Keratinocyte (primary cell): ENCODE results near the gene DNM2. TPM values are rescaled to one million over a fixed set of nuclear protein-coding genes. Genes with fewer than 3 reads are reported as not detected.

Source experiments
- DNase-seq: peaks from one replicate; pipeline ENCODE4 v3.0.0-alpha.2; 2011; ENCODE audit warnings: low read depth, missing footprints, low spot score
- FAIRE-seq: peaks from 2 replicates; lab custom pipeline; 2011; peaks lifted over from hg19 to GRCh38; lab: Jason Lieb, UNC
- H2AFZ ChIP-seq: 2 replicates; pipeline ENCODE4 v1.6.0; 2012; ENCODE audit warnings: low read length, control low read depth, inconsistent platforms; ENCODE audit not compliant: control insufficient read depth
- H3K27ac ChIP-seq: 2 replicates; pipeline ENCODE4 v1.5.1; 2011; ENCODE audit warnings: low read length; ENCODE audit not compliant: control insufficient read depth, insufficient read depth
- H3K27me3 ChIP-seq: 3 replicates; pipeline ENCODE4 v1.6.0; 2011; ENCODE audit warnings: low read length; ENCODE audit not compliant: control insufficient read depth, insufficient read depth; ENCODE audit errors: extremely low read depth
- H3K36me3 ChIP-seq, 2 experiments: 2 replicates in 1 of 2; 3 replicates in 1 of 2; pipeline ENCODE4 v1.5.1; 2011; ENCODE audit warnings: low read length in 2 of 2, mild to moderate bottlenecking in 1 of 2; ENCODE audit not compliant: control insufficient read depth in 2 of 2, insufficient read depth in 2 of 2; ENCODE audit errors: extremely low read depth in 1 of 2
- H3K4me1 ChIP-seq: 3 replicates; pipeline ENCODE4 v1.5.1; 2011; ENCODE audit warnings: low read length; ENCODE audit not compliant: control insufficient read depth, insufficient read depth; ENCODE audit errors: extremely low read depth
- H3K4me2 ChIP-seq: 3 replicates; pipeline ENCODE4 v1.6.0; 2011; ENCODE audit warnings: low read depth, low read length; ENCODE audit not compliant: control insufficient read depth, insufficient read depth; ENCODE audit errors: extremely low read depth
- H3K4me3 ChIP-seq, 3 experiments: fragments of 200-600 bp in 1 of 3; sonication (generic) in 1 of 3; 2 replicates in 2 of 3; 3 replicates in 1 of 3; pipeline ENCODE4 v1.5.1; 2011 to 2016; ENCODE audit warnings: low read length in 3 of 3, mild to moderate bottlenecking in 3 of 3, control low read depth in 2 of 3, inconsistent platforms in 1 of 3, low read depth in 1 of 3, mixed read lengths in 1 of 3, mixed run types in 1 of 3, moderate library complexity in 1 of 3; ENCODE audit not compliant: control insufficient read depth in 2 of 3, insufficient read depth in 2 of 3; ENCODE audit errors: extremely low read depth in 1 of 3
- H3K79me2 ChIP-seq: 2 replicates; pipeline ENCODE4 v1.6.0; 2012; ENCODE audit warnings: low read length; ENCODE audit not compliant: control insufficient read depth, insufficient read depth
- H3K9ac ChIP-seq: 3 replicates; pipeline ENCODE4 v1.6.0; 2011; ENCODE audit warnings: low read length; ENCODE audit not compliant: control insufficient read depth, insufficient read depth; ENCODE audit errors: extremely low read depth
- H3K9me1 ChIP-seq: 3 replicates; pipeline ENCODE4 v1.6.0; 2011; ENCODE audit warnings: low read length; ENCODE audit not compliant: control insufficient read depth, insufficient read depth; ENCODE audit errors: extremely low read depth
- H3K9me3 ChIP-seq: 2 replicates; pipeline ENCODE4 v1.5.1; 2012; ENCODE audit warnings: low read depth, low read length; ENCODE audit not compliant: control insufficient read depth
- H4K20me1 ChIP-seq: 3 replicates; pipeline ENCODE4 v1.6.0; 2011; ENCODE audit warnings: low read length; ENCODE audit not compliant: control insufficient read depth, insufficient read depth; ENCODE audit errors: extremely low read depth
- EZH2 ChIP-seq: IDR thresholded peaks from one replicate; pipeline ENCODE4 v1.6.1; 2012; ENCODE audit warnings: inconsistent platforms, mild to moderate bottlenecking, low read length, moderate library complexity
- dilution Hi-C: fragments of 300-500 bp; cut with MboI; formaldehyde crosslinking; loops from one replicate; pipeline ENCODE4 v1.7.0; 2020; ENCODE audit warnings: low sequenced_read_pairs; ENCODE audit not compliant: extremely low pct_ligation_motif_present
- polyA plus RNA-seq, 5 experiments: library from polyadenylated mRNA; depleted of rRNA in 3 of 5; stranded (reverse) in 3 of 5; stranded (forward) in 1 of 5; unstranded in 1 of 5; fragments of >200 nt; gene quantifications; 1 replicate in 1 of 5; 2 replicates in 3 of 5; 3 replicates in 1 of 5; pipeline versions ENCODE4 v1.2.1 to v1.2.3, GENCODE V29; 2011 to 2012; ENCODE audit warnings: missing spikeins in 2 of 5, low read depth in 1 of 5, low replicate concordance in 1 of 5
- TF ChIP-seq, protein P1 (sequence below), 3 experiments: IDR thresholded peaks in 1 of 3; conservative IDR thresholded peaks in 1 of 3; optimal IDR thresholded peaks in 1 of 3; 2 replicates in 2 of 3; 3 replicates in 1 of 3; pipeline versions ENCODE3 to v1.5.1; 2011; ENCODE audit warnings: low read length in 3 of 3, mild to moderate bottlenecking in 3 of 3, moderate library complexity in 2 of 3, control low read depth in 1 of 3, inconsistent platforms in 1 of 3; ENCODE audit not compliant: insufficient read depth in 2 of 3; ENCODE audit errors: extremely low read depth in 1 of 3

DNM2 gene
- polyA plus RNA-seq, 1 donor (not counting 4 experiments of a cell fraction or from before 2014, with no cell fraction given): 60.1 TPM

GRCh38 chr19:10682397-10683063 lies 35.3 kb upstream of the DNM2 start:
- Histone ChIP-seq H3K9me3 (no peaks in the 10 kb centered on the region), H3K4me1 (peaks cover 3% of the 10 kb centered on the region), H3K4me2 (no peak overlapping the region), H3K27ac (no peak overlapping the region), H2AFZ (no peak overlapping the region), H3K9ac (no peak overlapping the region), H4K20me1 (peaks cover 10% of the 10 kb centered on the region), H3K27me3 (no peaks in the 10 kb centered on the region), H3K36me3 (peaks cover 64 to 73% of the 10 kb centered on the region in 2 experiments), H3K9me1 (no peaks in the 10 kb centered on the region), H3K79me2 (peaks cover 50% of the 10 kb centered on the region), H3K4me3 (no peak overlapping the region)
- dilution Hi-C loops: no loop called here
- TF ChIP-seq, protein P1, sequence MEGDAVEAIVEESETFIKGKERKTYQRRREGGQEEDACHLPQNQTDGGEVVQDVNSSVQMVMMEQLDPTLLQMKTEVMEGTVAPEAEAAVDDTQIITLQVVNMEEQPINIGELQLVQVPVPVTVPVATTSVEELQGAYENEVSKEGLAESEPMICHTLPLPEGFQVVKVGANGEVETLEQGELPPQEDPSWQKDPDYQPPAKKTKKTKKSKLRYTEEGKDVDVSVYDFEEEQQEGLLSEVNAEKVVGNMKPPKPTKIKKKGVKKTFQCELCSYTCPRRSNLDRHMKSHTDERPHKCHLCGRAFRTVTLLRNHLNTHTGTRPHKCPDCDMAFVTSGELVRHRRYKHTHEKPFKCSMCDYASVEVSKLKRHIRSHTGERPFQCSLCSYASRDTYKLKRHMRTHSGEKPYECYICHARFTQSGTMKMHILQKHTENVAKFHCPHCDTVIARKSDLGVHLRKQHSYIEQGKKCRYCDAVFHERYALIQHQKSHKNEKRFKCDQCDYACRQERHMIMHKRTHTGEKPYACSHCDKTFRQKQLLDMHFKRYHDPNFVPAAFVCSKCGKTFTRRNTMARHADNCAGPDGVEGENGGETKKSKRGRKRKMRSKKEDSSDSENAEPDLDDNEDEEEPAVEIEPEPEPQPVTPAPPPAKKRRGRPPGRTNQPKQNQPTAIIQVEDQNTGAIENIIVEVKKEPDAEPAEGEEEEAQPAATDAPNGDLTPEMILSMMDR (optimal IDR thresholded peaks at IDR 0.05 in 1 of 3, IDR thresholded peaks at IDR 0.05 in 1 of 3, conservative IDR thresholded peaks at IDR 0.05 in 1 of 3; ENCODE audit: extremely low read depth in 1 of 3, insufficient read depth in 2 of 3, low read length in 3 of 3): no peak
- TF ChIP-seq EZH2: no peak
- FAIRE-seq (no peak), DNase-seq (no peak)

- Histone ChIP-seq H3K79me2 (peaks cover 46% of the 10 kb centered on the region), H2AFZ (no peak overlapping the region), H4K20me1 (peaks cover 10% of the 10 kb centered on the region), H3K4me3 (no peak overlapping the region), H3K27ac (no peak overlapping the region), H3K4me2 (no peak overlapping the region), H3K27me3 (no peaks in the 10 kb centered on the region), H3K9me1 (no peaks in the 10 kb centered on the region), H3K9me3 (no peaks in the 10 kb centered on the region), H3K4me1 (peaks cover 3% of the 10 kb centered on the region), H3K9ac (no peak overlapping the region), H3K36me3 (peaks cover 64 to 71% of the 10 kb centered on the region in 2 experiments)
- DNase-seq: no peak
- dilution Hi-C loops: no loop called here
- FAIRE-seq: no peak
- TF ChIP-seq, protein P1 (optimal IDR thresholded peaks at IDR 0.05 in 1 of 3, IDR thresholded peaks at IDR 0.05 in 1 of 3, conservative IDR thresholded peaks at IDR 0.05 in 1 of 3; ENCODE audit: extremely low read depth in 1 of 3, insufficient read depth in 2 of 3, low read length in 3 of 3): no peak
- TF ChIP-seq EZH2: no peak
Measured at GRCh38 chr19:10683064-10683426, 34.8 kb upstream of the DNM2 start.
